PC-3 (cell line): ENCODE data around the gene GSN.

Experiments used
- EZH2 ChIP-seq: fragments of 300-600 bp; sonication (generic); IDR thresholded peaks from one replicate; pipeline ENCODE4 v1.6.1; 2017; ENCODE audit warnings: antibody characterized with exemption, mild to moderate bottlenecking, low read length; ENCODE audit not compliant: unreplicated experiment
- EZH2phosphoT487 ChIP-seq: fragments of 300-600 bp; sonication (generic); IDR thresholded peaks from 2 replicates; pipeline ENCODE4 v1.6.1; 2018; ENCODE audit warnings: mild to moderate bottlenecking, antibody characterized with exemption, low read length, borderline replicate concordance
- TF ChIP-seq, protein P1 (sequence below): fragments of 300-600 bp; sonication (generic); conservative IDR thresholded peaks from 2 replicates; pipeline ENCODE4 v1.5.1; 2017; ENCODE audit warnings: antibody characterized with exemption, low read depth, mild to moderate bottlenecking, low read length

DNA sequence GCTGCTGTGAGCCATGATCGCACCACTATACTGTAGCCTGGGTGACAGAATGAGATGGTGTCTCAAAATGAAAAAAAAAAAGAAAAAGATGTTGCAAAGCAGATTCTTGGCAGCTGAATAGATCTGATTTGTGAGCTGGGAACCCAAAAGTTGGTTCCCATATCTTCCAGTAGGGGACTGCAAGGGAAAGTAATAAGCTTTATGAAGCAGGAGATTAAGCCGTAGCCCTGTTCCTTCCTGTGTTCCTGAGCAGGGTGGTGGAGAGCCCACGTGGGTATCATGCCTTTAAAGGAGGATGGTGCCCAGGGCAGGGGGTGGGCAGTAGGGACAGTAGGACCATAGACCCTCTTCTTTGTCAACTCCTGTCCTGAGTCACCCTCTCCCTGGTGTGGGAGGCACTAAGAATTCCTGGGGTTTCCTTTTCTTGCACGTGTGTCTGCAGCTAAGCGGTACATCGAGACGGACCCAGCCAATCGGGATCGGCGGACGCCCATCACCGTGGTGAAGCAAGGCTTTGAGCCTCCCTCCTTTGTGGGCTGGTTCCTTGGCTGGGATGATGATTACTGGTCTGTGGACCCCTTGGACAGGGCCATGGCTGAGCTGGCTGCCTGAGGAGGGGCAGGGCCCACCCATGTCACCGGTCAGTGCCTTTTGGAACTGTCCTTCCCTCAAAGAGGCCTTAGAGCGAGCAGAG is 64.2 kb downstream of the GSN start:
- TF ChIP-seq, protein P1, sequence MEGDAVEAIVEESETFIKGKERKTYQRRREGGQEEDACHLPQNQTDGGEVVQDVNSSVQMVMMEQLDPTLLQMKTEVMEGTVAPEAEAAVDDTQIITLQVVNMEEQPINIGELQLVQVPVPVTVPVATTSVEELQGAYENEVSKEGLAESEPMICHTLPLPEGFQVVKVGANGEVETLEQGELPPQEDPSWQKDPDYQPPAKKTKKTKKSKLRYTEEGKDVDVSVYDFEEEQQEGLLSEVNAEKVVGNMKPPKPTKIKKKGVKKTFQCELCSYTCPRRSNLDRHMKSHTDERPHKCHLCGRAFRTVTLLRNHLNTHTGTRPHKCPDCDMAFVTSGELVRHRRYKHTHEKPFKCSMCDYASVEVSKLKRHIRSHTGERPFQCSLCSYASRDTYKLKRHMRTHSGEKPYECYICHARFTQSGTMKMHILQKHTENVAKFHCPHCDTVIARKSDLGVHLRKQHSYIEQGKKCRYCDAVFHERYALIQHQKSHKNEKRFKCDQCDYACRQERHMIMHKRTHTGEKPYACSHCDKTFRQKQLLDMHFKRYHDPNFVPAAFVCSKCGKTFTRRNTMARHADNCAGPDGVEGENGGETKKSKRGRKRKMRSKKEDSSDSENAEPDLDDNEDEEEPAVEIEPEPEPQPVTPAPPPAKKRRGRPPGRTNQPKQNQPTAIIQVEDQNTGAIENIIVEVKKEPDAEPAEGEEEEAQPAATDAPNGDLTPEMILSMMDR: 0 out of 2 replicates have a peak, but pooled peaks have one; percentile 20
- TF ChIP-seq EZH2: no peak
- no peak for TF ChIP-seq EZH2phosphoT487
